ENCODE measurements around the gene SLC3A2. TPM values are rescaled to one million over a fixed set of nuclear protein-coding genes. Genes with fewer than 3 reads are reported as not detected.
A peak's percentile ranks its signal among the peaks of the same experiment; 100 is the strongest.

SLC3A2 gene
- total RNA-seq, 4 donors from 2014 or later, result 170 to 234 (median 198) TPM

DNA sequence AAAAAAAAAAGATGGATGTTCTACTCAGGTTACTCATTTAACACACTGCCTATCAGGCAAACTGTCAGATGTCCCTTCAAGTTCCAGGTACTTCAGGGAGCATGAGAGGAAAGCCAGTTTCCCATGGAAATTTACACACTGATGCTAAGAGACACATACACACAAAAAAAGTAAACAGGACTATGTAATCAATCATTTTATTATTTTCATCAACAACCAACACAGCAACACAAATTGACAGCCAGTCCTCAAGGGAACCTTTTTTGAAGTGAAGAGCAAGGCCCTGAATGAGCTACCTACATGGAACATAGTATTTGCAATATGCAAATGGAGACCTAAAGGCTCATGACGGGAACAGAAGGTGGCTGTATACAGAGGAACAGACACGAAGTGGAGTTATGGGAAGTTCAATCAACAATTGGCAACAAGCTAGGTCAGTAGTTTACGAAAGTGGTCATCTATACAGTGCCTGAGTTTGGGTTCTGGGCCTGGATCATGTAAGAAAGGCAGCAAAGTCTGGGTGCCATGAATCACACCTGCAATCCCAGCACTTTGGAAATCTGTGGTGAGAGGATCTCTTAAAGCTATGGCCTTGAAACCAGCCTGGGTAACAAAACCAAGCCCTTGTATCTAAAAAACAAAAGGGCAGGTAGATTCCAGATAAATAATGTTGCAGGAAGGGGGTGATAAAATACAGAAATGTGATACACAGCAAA is 28.7 kb upstream of the SLC3A2 start:
- no peak overlapping the region for H3K4me3 ChIP-seq
- H3K27ac ChIP-seq, result no peak overlapping the region
- WGBS, result 46% methylated on average over 3 of the region's 3 CpGs
- TF ChIP-seq EP300 (IDR thresholded peaks at IDR 0.05), result no peak
- TF ChIP-seq, protein P1, sequence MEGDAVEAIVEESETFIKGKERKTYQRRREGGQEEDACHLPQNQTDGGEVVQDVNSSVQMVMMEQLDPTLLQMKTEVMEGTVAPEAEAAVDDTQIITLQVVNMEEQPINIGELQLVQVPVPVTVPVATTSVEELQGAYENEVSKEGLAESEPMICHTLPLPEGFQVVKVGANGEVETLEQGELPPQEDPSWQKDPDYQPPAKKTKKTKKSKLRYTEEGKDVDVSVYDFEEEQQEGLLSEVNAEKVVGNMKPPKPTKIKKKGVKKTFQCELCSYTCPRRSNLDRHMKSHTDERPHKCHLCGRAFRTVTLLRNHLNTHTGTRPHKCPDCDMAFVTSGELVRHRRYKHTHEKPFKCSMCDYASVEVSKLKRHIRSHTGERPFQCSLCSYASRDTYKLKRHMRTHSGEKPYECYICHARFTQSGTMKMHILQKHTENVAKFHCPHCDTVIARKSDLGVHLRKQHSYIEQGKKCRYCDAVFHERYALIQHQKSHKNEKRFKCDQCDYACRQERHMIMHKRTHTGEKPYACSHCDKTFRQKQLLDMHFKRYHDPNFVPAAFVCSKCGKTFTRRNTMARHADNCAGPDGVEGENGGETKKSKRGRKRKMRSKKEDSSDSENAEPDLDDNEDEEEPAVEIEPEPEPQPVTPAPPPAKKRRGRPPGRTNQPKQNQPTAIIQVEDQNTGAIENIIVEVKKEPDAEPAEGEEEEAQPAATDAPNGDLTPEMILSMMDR (IDR thresholded peaks at IDR 0.05), result no peak
- TF ChIP-seq POLR2A (IDR thresholded peaks at IDR 0.05), result no peak
- H3K4me1 ChIP-seq, result peaks cover 38% of the 10 kb centered on the region
- no peaks in the 10 kb centered on the region for H3K9me3 ChIP-seq
- H3K36me3 ChIP-seq, result peaks cover 28% of the 10 kb centered on the region
- no peaks in the 10 kb centered on the region for H3K27me3 ChIP-seq
- DNase-seq (ENCODE audit: low spot score in 2 of 2), result no peak

DNA sequence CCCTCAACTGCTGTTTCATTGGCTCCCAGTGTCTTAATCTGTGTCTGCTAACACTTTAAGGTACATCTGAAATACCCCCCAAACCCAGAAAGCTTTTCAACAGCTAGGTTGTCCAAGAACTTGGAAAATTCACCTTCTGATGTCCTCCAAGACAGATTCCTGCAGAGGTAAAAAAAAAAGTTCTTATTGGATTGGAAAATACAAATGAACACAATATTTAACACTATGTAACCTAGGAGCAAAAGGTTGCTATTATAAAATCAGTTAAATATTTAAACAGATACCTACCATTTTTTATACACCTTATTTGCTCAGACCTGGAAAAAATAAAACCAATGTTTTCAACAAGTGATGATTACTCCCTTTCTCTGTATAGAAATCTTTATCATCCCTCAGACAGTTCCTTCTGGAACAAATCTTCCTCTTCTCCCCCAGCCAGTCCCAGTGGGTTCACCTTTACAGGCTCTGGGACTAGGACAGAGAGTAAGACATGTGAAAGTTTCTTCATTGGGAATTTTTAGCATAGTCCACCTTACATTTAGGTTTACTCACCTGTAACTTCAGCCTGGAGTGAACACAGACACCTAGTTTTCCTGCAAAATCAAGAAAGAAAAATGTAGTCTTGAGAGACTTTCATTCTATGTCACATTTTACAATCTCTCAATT is 28.0 kb upstream of the SLC3A2 start:
- Histone ChIP-seq H3K36me3 (peaks cover 28% of the 10 kb centered on the region), H3K4me1 (peaks cover 43% of the 10 kb centered on the region), H3K4me3 (no peak overlapping the region), H3K9me3 (no peaks in the 10 kb centered on the region), H3K27ac (no peak overlapping the region), H3K27me3 (no peaks in the 10 kb centered on the region)
- TF ChIP-seq EP300 (IDR thresholded peaks at IDR 0.05), result no peak
- no peak for TF ChIP-seq POLR2AphosphoS5 (IDR thresholded peaks at IDR 0.05)
- TF ChIP-seq, protein P1 (IDR thresholded peaks at IDR 0.05), result no peak
- TF ChIP-seq POLR2A (IDR thresholded peaks at IDR 0.05), result no peak
- no peak for DNase-seq (ENCODE audit: low spot score in 2 of 2)

DNA sequence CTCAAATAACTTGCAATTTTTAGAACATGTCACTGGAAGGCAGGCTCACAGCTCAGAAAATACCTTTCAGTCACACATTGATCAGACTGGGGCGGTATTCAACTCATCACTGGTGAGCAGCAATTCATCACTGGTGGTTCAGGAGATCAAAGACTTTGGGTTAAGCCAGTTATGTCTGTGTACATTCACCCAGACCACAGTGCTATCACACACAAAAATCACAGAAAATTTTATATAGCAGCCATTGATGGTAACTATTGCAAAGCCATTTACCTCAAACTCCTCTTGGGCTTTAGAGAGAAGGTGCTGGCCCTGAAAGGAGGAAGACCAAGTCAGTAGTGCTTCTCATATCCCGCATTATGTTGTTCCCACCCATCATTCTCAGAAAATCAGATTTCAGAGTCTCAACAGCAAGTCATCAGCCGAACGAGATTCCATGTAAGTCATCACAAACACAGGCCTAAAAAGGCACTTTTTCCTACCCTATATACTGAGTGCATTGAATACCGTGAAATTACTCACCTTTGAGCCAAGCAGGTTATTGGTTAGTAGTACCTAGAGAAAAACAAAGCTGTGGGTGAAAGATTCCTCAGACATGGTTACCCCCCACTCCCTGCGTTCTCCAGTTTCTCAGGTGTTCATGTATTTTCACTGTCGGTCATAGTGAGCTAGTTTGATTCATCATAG is 27.3 kb upstream of the SLC3A2 start:
- TF ChIP-seq POLR2A (IDR thresholded peaks at IDR 0.05) (no peak), POLR2AphosphoS5 (IDR thresholded peaks at IDR 0.05) (no peak), EP300 (IDR thresholded peaks at IDR 0.05) (no peak)
- TF ChIP-seq, protein P1 (IDR thresholded peaks at IDR 0.05), result no peak
- Histone ChIP-seq H3K4me1 (peaks cover 50% of the 10 kb centered on the region), H3K4me3 (peak overlapping the region; percentile 88), H3K9me3 (no peaks in the 10 kb centered on the region), H3K27me3 (no peaks in the 10 kb centered on the region), H3K36me3 (peaks cover 28% of the 10 kb centered on the region), H3K27ac (peak overlapping the region; percentile 23)
- 53% methylated on average over 7 of the region's 7 CpGs for WGBS
- no peak for DNase-seq (ENCODE audit: low spot score in 2 of 2)

DNA sequence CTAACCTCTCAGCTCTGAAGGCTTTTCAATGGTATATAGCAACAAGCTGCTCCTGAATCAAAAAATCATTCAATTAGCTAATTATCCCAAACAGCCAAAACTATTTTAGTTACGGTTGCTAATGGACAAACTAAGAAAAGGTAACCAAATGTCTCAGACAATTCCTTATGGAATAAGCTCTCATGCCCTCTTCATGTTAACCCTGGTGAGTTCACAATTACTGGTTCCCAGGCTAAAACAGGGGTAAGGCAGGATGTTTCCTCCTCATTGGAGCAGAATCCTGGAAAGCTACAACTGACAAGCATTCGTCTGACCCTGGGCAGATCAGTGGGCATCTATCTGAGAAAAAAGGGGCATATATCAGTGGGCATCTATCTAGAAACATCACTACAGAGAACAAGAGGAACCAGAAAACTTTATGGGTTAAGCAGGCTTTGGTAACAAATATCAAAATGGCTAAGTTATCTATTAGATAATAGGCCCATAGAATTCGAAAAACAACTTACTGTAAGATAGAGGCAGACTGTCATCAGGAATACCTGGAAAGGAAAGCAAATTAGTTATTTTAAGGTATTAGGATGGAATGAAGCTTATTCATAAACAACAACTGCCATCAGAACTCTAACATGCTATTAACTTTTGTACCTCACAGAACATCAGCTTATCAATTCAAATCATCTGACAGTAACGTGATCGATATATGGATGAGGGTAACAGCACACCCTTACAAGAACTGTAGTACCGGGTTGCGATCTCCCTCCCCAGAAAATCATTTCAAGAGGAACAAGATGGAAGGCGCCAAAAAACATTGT is 26.5 kb upstream of the SLC3A2 start:
- Histone ChIP-seq H3K4me3 (peak overlapping the region; percentile 88), H3K4me1 (peaks cover 50% of the 10 kb centered on the region), H3K27me3 (no peaks in the 10 kb centered on the region), H3K9me3 (no peaks in the 10 kb centered on the region), H3K36me3 (peaks cover 28% of the 10 kb centered on the region), H3K27ac (peak overlapping the region; percentile 85)
- DNase-seq (ENCODE audit: low spot score in 2 of 2), result no peak
- 15% methylated on average over 8 of the region's 8 CpGs for WGBS
- TF ChIP-seq POLR2A (IDR thresholded peaks at IDR 0.05), result no peak
- TF ChIP-seq EP300 (IDR thresholded peaks at IDR 0.05), result no peak
- TF ChIP-seq, protein P1 (IDR thresholded peaks at IDR 0.05), result no peak
- TF ChIP-seq POLR2AphosphoS5 (IDR thresholded peaks at IDR 0.05), result no peak
